H9 (cell line): ENCODE results near the gene RUNX1. TPM values are rescaled to one million over a fixed set of nuclear protein-coding genes. Genes with fewer than 3 reads are reported as not detected.

ENCODE experiments used
- DNase-seq: peaks from one replicate; pipeline ENCODE4 v3.0.0-alpha.2; 2017
- H2AFZ ChIP-seq: one replicate; pipeline ENCODE4 v1.6.1; 2013; ENCODE audit warnings: mild to moderate bottlenecking, low read length, control low read depth, moderate library complexity
- H2AK5ac ChIP-seq: 2 replicates; pipeline ENCODE4 v1.6.1; 2013; ENCODE audit warnings: low read length, control low read depth, mixed read lengths; ENCODE audit not compliant: insufficient read length
- H2BK120ac ChIP-seq: one replicate; pipeline ENCODE4 v1.6.1; 2013; ENCODE audit warnings: low read depth, mild to moderate bottlenecking, low read length, control low read depth, inconsistent platforms; ENCODE audit not compliant: poor library complexity, severe bottlenecking
- H2BK12ac ChIP-seq: 2 replicates; pipeline ENCODE4 v1.6.1; 2013; ENCODE audit warnings: low read length, control low read depth, mixed read lengths, low read depth; ENCODE audit not compliant: insufficient read length
- H2BK15ac ChIP-seq: 2 replicates; pipeline ENCODE4 v1.6.1; 2013; ENCODE audit warnings: low read depth, low read length, control low read depth
- H2BK20ac ChIP-seq: one replicate; pipeline ENCODE4 v1.6.1; 2013; ENCODE audit warnings: low read depth, mild to moderate bottlenecking, low read length, control low read depth, inconsistent platforms; ENCODE audit not compliant: poor library complexity, severe bottlenecking
- H2BK5ac ChIP-seq: 2 replicates; pipeline ENCODE4 v1.6.1; 2013; ENCODE audit warnings: low read length, control low read depth, mixed read lengths; ENCODE audit not compliant: insufficient read length
- H3K14ac ChIP-seq: 2 replicates; pipeline ENCODE4 v1.6.1; 2013; ENCODE audit warnings: low read length, control low read depth; ENCODE audit not compliant: insufficient read depth
- H3K18ac ChIP-seq: 2 replicates; pipeline ENCODE4 v1.6.1; 2013; ENCODE audit warnings: low read depth, mild to moderate bottlenecking, mixed read lengths, low read length, control low read depth; ENCODE audit not compliant: insufficient read length
- H3K23ac ChIP-seq: 2 replicates; pipeline ENCODE4 v1.6.1; 2013; ENCODE audit warnings: low read length, control low read depth, mixed read lengths, low read depth; ENCODE audit not compliant: insufficient read length
- H3K23me2 ChIP-seq: 2 replicates; pipeline ENCODE4 v1.6.1; 2013; ENCODE audit warnings: low read depth, mild to moderate bottlenecking, mixed read lengths, low read length, control low read depth; ENCODE audit not compliant: insufficient read length, poor library complexity, severe bottlenecking
- H3K27ac ChIP-seq: 2 replicates; pipeline ENCODE4 v1.5.1; 2013; ENCODE audit warnings: low read length, control low read depth, mixed read lengths, low read depth; ENCODE audit not compliant: insufficient read length
- H3K27me3 ChIP-seq: 2 replicates; pipeline ENCODE4 v1.6.1; 2013; ENCODE audit warnings: low read length, control low read depth, inconsistent platforms; ENCODE audit not compliant: insufficient read depth
- H3K4ac ChIP-seq: 2 replicates; pipeline ENCODE4 v1.6.1; 2013; ENCODE audit warnings: low read depth, mild to moderate bottlenecking, control low read depth, inconsistent platforms, low read length, moderate library complexity
- H3K4me1 ChIP-seq: 2 replicates; pipeline ENCODE4 v1.6.1; 2013; ENCODE audit warnings: low read length, control low read depth, inconsistent platforms; ENCODE audit not compliant: insufficient read depth
- H3K4me2 ChIP-seq: 2 replicates; pipeline ENCODE4 v1.6.1; 2013; ENCODE audit warnings: low read length, control low read depth, mixed read lengths; ENCODE audit not compliant: insufficient read length, insufficient read depth
- H3K56ac ChIP-seq: 2 replicates; pipeline ENCODE4 v1.6.1; 2013; ENCODE audit warnings: low read depth, mild to moderate bottlenecking, mixed read lengths, low read length, control low read depth; ENCODE audit not compliant: insufficient read length
- H3K79me1 ChIP-seq: 2 replicates; pipeline ENCODE4 v1.6.1; 2013; ENCODE audit warnings: low read depth, mild to moderate bottlenecking, moderate library complexity, low read length, control low read depth, inconsistent platforms; ENCODE audit not compliant: insufficient read depth, poor library complexity, severe bottlenecking
- H3K79me2 ChIP-seq: 2 replicates; pipeline ENCODE4 v1.6.1; 2013; ENCODE audit warnings: low read length, control low read depth, inconsistent platforms; ENCODE audit not compliant: insufficient read depth
- H3K9ac ChIP-seq: 2 replicates; pipeline ENCODE4 v1.6.1; 2013; ENCODE audit warnings: low read length, control low read depth, mixed read lengths; ENCODE audit not compliant: insufficient read length; ENCODE audit errors: extremely low read depth
- H3K9me3 ChIP-seq: one replicate; pipeline ENCODE4 v1.6.1; 2013; ENCODE audit warnings: low read depth, low read length, inconsistent platforms; ENCODE audit not compliant: control insufficient read depth
- H3T11ph ChIP-seq: one replicate; pipeline ENCODE4 v1.6.1; 2013; ENCODE audit warnings: mild to moderate bottlenecking, low read length, control low read depth, inconsistent platforms
- H4K20me1 ChIP-seq: one replicate; pipeline ENCODE4 v1.6.1; 2013; ENCODE audit not compliant: control insufficient read depth, insufficient read length, insufficient read depth
- H4K5ac ChIP-seq: 2 replicates; pipeline ENCODE4 v1.6.1; 2013; ENCODE audit warnings: low read depth, mild to moderate bottlenecking, mixed read lengths, low read length, control low read depth; ENCODE audit not compliant: insufficient read length
- H4K8ac ChIP-seq: replicated peaks from 2 replicates; pipeline ENCODE4 v1.6.1; 2013; ENCODE audit warnings: low read length, control low read depth, mixed read lengths, low read depth; ENCODE audit not compliant: insufficient read length
- H4K91ac ChIP-seq: 2 replicates; pipeline ENCODE4 v1.6.1; 2013; ENCODE audit warnings: low read depth, mild to moderate bottlenecking, moderate library complexity, mixed read lengths, low read length, control low read depth; ENCODE audit not compliant: insufficient read length
- H3K27ac Mint-ChIP-seq, 3 experiments: 2 replicates in 2 of 3; 3 replicates in 1 of 3; pipeline ENCODE4 v1.8.0; 2020 to 2021; ENCODE audit warnings: mixed read lengths in 3 of 3, mild to moderate bottlenecking in 1 of 3, moderate library complexity in 1 of 3
- H3K27me3 Mint-ChIP-seq: 2 replicates; pipeline ENCODE4 v1.8.0; 2021; ENCODE audit warnings: low read depth, mild to moderate bottlenecking, moderate library complexity, mixed read lengths
- H3K36me3 Mint-ChIP-seq, 3 experiments: 2 replicates in 2 of 3; 3 replicates in 1 of 3; pipeline ENCODE4 v1.8.0; 2020 to 2021; ENCODE audit warnings: low read depth in 3 of 3, mixed read lengths in 3 of 3; ENCODE audit not compliant: insufficient read depth in 1 of 3
- H3K4me1 Mint-ChIP-seq, 2 experiments: 2 replicates each; pipeline ENCODE4 v1.8.0; 2020; ENCODE audit warnings: mixed read lengths in 2 of 2
- H3K4me3 Mint-ChIP-seq, 2 experiments: 2 replicates in 1 of 2; 3 replicates in 1 of 2; pipeline ENCODE4 v1.8.0; 2020 to 2021; ENCODE audit warnings: mild to moderate bottlenecking in 2 of 2, mixed read lengths in 2 of 2, moderate library complexity in 1 of 2
- H3K9me3 Mint-ChIP-seq, 2 experiments: 2 replicates in 1 of 2; 3 replicates in 1 of 2; pipeline ENCODE4 v1.8.0; 2020; ENCODE audit warnings: mild to moderate bottlenecking in 2 of 2, mixed read lengths in 2 of 2, moderate library complexity in 1 of 2
- CTCF ChIP-seq: fragments of 200-600 bp; sonication (generic); conservative IDR thresholded peaks from 3 replicates; pipeline ENCODE4 v1.8.0; 2021; ENCODE audit warnings: antibody characterized with exemption, mild to moderate bottlenecking
- total RNA-seq: library from RNA; stranded (reverse); gene quantifications from 2 replicates; pipeline ENCODE4 v1.2.1, GENCODE V29; 2021

RUNX1 gene
- total RNA-seq, 1 experiment from 2014 or later, result 0.72 TPM

- no peak overlapping the region for H3K27ac ChIP-seq
- H3K4ac ChIP-seq, result no peak overlapping the region
- H3K56ac ChIP-seq, result no peak overlapping the region
- H2AFZ ChIP-seq, result no peak overlapping the region
- no peak overlapping the region for H3K9ac ChIP-seq
- no peak overlapping the region for H3T11ph ChIP-seq
- no peak overlapping the region for H3K4me3 Mint-ChIP-seq
- peaks cover 9% of the 10 kb centered on the region for H3K27me3 Mint-ChIP-seq
- H3K27ac Mint-ChIP-seq, result no peak overlapping the region
- H3K36me3 Mint-ChIP-seq, result no peaks in the 10 kb centered on the region
- H3K27me3 ChIP-seq, result no peaks in the 10 kb centered on the region
- TF ChIP-seq CTCF, result no peak
- H3K23me2 ChIP-seq, result no peaks in the 10 kb centered on the region
- H3K79me2 ChIP-seq, result no peaks in the 10 kb centered on the region
- no peaks in the 10 kb centered on the region for H3K4me1 ChIP-seq
- H4K91ac ChIP-seq, result no peak overlapping the region
- no peak overlapping the region for H3K4me2 ChIP-seq
- H2BK15ac ChIP-seq, result no peak overlapping the region
- H4K20me1 ChIP-seq, result no peaks in the 10 kb centered on the region
- H4K5ac ChIP-seq, result no peak overlapping the region
- no peak overlapping the region for H3K14ac ChIP-seq
- no peak overlapping the region for H3K18ac ChIP-seq
- DNase-seq, result no peak
- H2BK5ac ChIP-seq, result no peak overlapping the region
- H2AK5ac ChIP-seq, result no peak overlapping the region
- H2BK20ac ChIP-seq, result no peak overlapping the region
- no peak overlapping the region for H2BK120ac ChIP-seq
- H2BK12ac ChIP-seq, result no peak overlapping the region
- H3K9me3 Mint-ChIP-seq, result no peaks in the 10 kb centered on the region
- H3K9me3 ChIP-seq, result no peaks in the 10 kb centered on the region
- H4K8ac ChIP-seq, result no peak overlapping the region
- no peak overlapping the region for H3K23ac ChIP-seq
- no peaks in the 10 kb centered on the region for H3K79me1 ChIP-seq
- H3K4me1 Mint-ChIP-seq, result peaks cover 20 to 31% of the 10 kb centered on the region in 2 experiments
Measured at GRCh38 chr21:34797201-34797525, 251.9 kb downstream of the RUNX1 start.
